ENCODE data around the gene GZMB. TPM values are rescaled to one million over a fixed set of nuclear protein-coding genes. Genes with fewer than 3 reads are reported as not detected.

Gene GZMB
- total RNA-seq, 1 experiment from 2014 or later = not detected

DNA sequence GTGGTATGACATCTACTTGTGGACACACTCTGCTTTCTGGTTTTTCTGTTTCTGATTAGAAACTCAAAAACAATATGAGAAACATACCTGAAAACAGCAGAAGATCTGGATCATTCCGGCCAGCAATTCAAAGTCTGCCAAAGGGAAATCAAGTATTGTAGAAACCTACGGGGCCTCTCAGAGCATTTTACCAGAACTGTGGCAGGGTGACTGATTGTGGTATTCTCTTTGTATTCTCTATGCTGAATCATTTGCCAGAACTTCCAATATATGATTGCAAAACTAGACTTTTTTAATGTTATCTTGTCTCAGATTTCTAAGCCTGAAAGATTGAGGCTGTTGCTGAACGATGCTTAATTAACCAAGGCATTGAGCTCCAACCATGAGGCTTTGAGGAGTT is 5.9 kb upstream of the GZMB start:
- Histone ChIP-seq H2AFZ (ENCODE audit: low read length) (no peak overlapping the region), H3K79me2 (ENCODE audit: low read length) (no peaks in the 10 kb centered on the region), H3K27ac (ENCODE audit: low read length) (no peak overlapping the region), H3K4me2 (ENCODE audit: low read depth, low read length, poor library complexity, severe bottlenecking) (no peak overlapping the region), H3K27me3 (ENCODE audit: low read length) (no peaks in the 10 kb centered on the region; the same call in 1 of the 2 replicates), H3K4me1 (ENCODE audit: low read length) (no peaks in the 10 kb centered on the region), H3K4me3 (ENCODE audit: low read length) (no peak overlapping the region), H3K36me3 (ENCODE audit: insufficient read depth, low read length) (no peaks in the 10 kb centered on the region), H3K9me3 (ENCODE audit: low read length) (no peaks in the 10 kb centered on the region), H4K20me1 (ENCODE audit: insufficient read depth, low read depth, low read length) (no peaks in the 10 kb centered on the region), H3K9me2 (replicated peaks; ENCODE audit: insufficient read depth, low read length) (no peaks in the 10 kb centered on the region), H3K9ac (ENCODE audit: low read length) (no peak overlapping the region)
- no peak for DNase-seq

DNA sequence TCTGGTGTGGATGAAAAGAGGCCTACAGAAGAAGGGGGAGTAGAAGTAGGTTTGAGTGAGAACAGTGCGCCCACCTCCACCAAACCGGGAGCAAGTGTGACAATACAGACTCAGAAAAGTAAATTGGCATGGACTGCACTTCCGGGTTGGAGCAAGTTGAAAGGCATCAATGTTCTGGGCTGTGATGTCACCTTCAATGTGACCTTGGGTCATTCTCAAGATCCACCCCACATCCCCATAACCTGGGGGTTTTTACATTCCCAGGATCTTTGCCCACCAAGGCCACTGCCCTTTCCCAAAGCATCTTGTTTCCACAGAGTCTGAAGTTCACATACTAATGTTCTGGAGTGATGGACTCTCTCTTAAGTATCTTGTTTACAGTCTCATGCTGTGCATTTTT is 5.3 kb upstream of the GZMB start:
- Histone ChIP-seq H3K4me3 (ENCODE audit: low read length) (no peak overlapping the region), H3K79me2 (ENCODE audit: low read length) (no peaks in the 10 kb centered on the region)

DNA sequence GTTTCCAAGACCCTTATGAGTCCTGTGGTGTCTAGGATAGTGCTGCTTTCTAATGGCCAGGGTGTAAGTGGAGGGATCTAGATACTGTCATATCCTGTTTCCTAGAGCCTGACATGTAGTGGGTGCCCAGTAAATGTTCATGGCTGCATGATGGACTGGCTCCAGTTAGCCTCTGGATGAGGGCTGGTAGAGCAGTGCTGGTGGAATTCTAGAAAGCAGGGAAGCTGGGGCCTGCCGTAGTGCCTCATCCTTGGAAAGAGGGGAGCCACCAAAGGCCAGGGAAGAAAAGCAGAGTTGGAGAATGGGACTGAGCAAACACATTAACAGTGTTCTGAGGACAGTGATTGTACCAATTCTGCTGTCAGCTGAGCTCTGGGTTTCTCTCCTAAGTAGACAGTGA is 637 bp downstream of the GZMB start:
- Histone ChIP-seq H3K4me3 (ENCODE audit: low read length) (no peak overlapping the region), H3K36me3 (ENCODE audit: insufficient read depth, low read length) (no peaks in the 10 kb centered on the region), H4K20me1 (ENCODE audit: insufficient read depth, low read depth, low read length) (no peaks in the 10 kb centered on the region), H3K79me2 (ENCODE audit: low read length) (no peaks in the 10 kb centered on the region), H3K4me1 (ENCODE audit: low read length) (no peaks in the 10 kb centered on the region), H3K9ac (ENCODE audit: low read length) (no peak overlapping the region), H3K27me3 (ENCODE audit: low read length) (no peaks in the 10 kb centered on the region; the same call in 1 of the 2 replicates), H3K4me2 (ENCODE audit: low read depth, low read length, poor library complexity, severe bottlenecking) (no peak overlapping the region), H3K27ac (ENCODE audit: low read length) (no peak overlapping the region), H3K9me2 (replicated peaks; ENCODE audit: insufficient read depth, low read length) (no peaks in the 10 kb centered on the region), H3K9me3 (ENCODE audit: low read length) (no peaks in the 10 kb centered on the region), H2AFZ (ENCODE audit: low read length) (no peak overlapping the region)
- DNase-seq = no peak

More for the DNA sequence above, 5.3 kb upstream of the GZMB start:
- H3K27me3 ChIP-seq (ENCODE audit: low read length) = no peaks in the 10 kb centered on the region; the same call in 1 of the 2 replicates
- no peak overlapping the region for H2AFZ ChIP-seq (ENCODE audit: low read length)
- no peaks in the 10 kb centered on the region for H3K9me3 ChIP-seq (ENCODE audit: low read length)
- DNase-seq = no peak
- no peaks in the 10 kb centered on the region for H3K36me3 ChIP-seq (ENCODE audit: insufficient read depth, low read length)
- no peaks in the 10 kb centered on the region for H4K20me1 ChIP-seq (ENCODE audit: insufficient read depth, low read depth, low read length)
- no peak overlapping the region for H3K9ac ChIP-seq (ENCODE audit: low read length)
- no peaks in the 10 kb centered on the region for H3K9me2 ChIP-seq (replicated peaks; ENCODE audit: insufficient read depth, low read length)
- H3K4me1 ChIP-seq (ENCODE audit: low read length) = no peaks in the 10 kb centered on the region
- no peak overlapping the region for H3K27ac ChIP-seq (ENCODE audit: low read length)
- H3K4me2 ChIP-seq (ENCODE audit: low read depth, low read length, poor library complexity, severe bottlenecking) = no peak overlapping the region

DNA sequence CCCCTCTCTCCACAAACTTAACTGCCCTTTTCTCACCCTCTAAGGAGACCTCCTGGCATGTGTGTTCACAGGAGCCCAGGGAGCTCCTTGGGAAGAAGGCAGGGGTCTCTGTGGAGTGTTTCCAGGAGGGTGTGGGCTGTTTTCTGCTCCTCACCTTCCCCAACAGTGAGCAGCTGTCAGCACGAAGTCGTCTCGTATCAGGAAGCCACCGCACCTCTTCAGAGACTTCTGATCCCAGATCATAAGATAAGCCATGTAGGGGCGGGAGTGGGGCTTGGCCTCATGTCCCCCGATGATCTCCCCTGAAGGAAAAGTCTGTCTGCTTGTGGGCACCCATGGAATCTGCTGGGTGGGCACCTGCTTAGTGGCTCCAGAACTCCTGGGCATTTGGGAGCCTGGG is 1.2 kb downstream of the GZMB start:
- Histone ChIP-seq H3K36me3 (ENCODE audit: insufficient read depth, low read length) (no peaks in the 10 kb centered on the region), H3K4me2 (ENCODE audit: low read depth, low read length, poor library complexity, severe bottlenecking) (no peak overlapping the region), H2AFZ (ENCODE audit: low read length) (no peak overlapping the region), H4K20me1 (ENCODE audit: insufficient read depth, low read depth, low read length) (no peaks in the 10 kb centered on the region), H3K27ac (ENCODE audit: low read length) (no peak overlapping the region), H3K9me3 (ENCODE audit: low read length) (no peaks in the 10 kb centered on the region), H3K4me1 (ENCODE audit: low read length) (no peaks in the 10 kb centered on the region), H3K4me3 (ENCODE audit: low read length) (no peak overlapping the region), H3K9me2 (replicated peaks; ENCODE audit: insufficient read depth, low read length) (no peaks in the 10 kb centered on the region), H3K79me2 (ENCODE audit: low read length) (no peaks in the 10 kb centered on the region), H3K27me3 (ENCODE audit: low read length) (no peaks in the 10 kb centered on the region), H3K9ac (ENCODE audit: low read length) (no peak overlapping the region)
- DNase-seq = no peak

DNA sequence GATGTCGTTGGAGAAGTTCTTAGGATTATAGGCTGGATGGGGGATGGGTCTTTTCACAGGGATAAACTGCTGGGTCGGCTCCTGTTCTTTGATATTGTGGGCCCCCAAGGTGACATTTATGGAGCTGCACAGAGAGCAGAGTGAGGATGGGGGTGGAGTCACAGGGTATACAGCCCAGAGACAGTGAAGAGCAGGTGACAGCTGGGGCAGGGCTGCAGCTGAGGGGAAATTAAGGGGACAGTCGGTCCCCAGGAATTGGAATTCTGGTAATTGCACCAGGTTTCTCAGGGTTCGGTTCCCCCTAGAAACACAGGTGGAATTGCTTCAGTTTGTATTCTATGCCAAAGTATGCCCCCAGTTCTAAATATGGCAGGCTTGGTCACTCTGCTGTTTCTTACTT is 1.7 kb downstream of the GZMB start:
- H3K79me2 ChIP-seq (ENCODE audit: low read length) = no peaks in the 10 kb centered on the region
- DNase-seq = no peak
- H3K27me3 ChIP-seq (ENCODE audit: low read length) = no peaks in the 10 kb centered on the region
- no peak overlapping the region for H3K4me3 ChIP-seq (ENCODE audit: low read length)
- no peaks in the 10 kb centered on the region for H3K9me2 ChIP-seq (replicated peaks; ENCODE audit: insufficient read depth, low read length)
- no peaks in the 10 kb centered on the region for H3K9me3 ChIP-seq (ENCODE audit: low read length)
- no peaks in the 10 kb centered on the region for H4K20me1 ChIP-seq (ENCODE audit: insufficient read depth, low read depth, low read length)
- H3K4me1 ChIP-seq (ENCODE audit: low read length) = no peaks in the 10 kb centered on the region
- H2AFZ ChIP-seq (ENCODE audit: low read length) = no peak overlapping the region
- H3K36me3 ChIP-seq (ENCODE audit: insufficient read depth, low read length) = no peaks in the 10 kb centered on the region
- no peak overlapping the region for H3K4me2 ChIP-seq (ENCODE audit: low read depth, low read length, poor library complexity, severe bottlenecking)
- H3K9ac ChIP-seq (ENCODE audit: low read length) = no peak overlapping the region
- no peak overlapping the region for H3K27ac ChIP-seq (ENCODE audit: low read length)

GRCh38 chr14:24631749-24632335 is 2.1 kb downstream of the GZMB start:
- no peaks in the 10 kb centered on the region for H3K9me3 ChIP-seq (ENCODE audit: low read length)
- no peaks in the 10 kb centered on the region for H3K4me1 ChIP-seq (ENCODE audit: low read length)
- H2AFZ ChIP-seq (ENCODE audit: low read length) = no peak overlapping the region
- H3K79me2 ChIP-seq (ENCODE audit: low read length) = no peaks in the 10 kb centered on the region
- H3K36me3 ChIP-seq (ENCODE audit: insufficient read depth, low read length) = no peaks in the 10 kb centered on the region
- H3K4me2 ChIP-seq (ENCODE audit: low read depth, low read length, poor library complexity, severe bottlenecking) = no peak overlapping the region
- no peak overlapping the region for H3K27ac ChIP-seq (ENCODE audit: low read length)
- H3K9ac ChIP-seq (ENCODE audit: low read length) = no peak overlapping the region
- H3K27me3 ChIP-seq (ENCODE audit: low read length) = no peaks in the 10 kb centered on the region
- DNase-seq = no peak
- H3K9me2 ChIP-seq (replicated peaks; ENCODE audit: insufficient read depth, low read length) = no peaks in the 10 kb centered on the region
- no peaks in the 10 kb centered on the region for H4K20me1 ChIP-seq (ENCODE audit: insufficient read depth, low read depth, low read length)
- no peak overlapping the region for H3K4me3 ChIP-seq (ENCODE audit: low read length)

GRCh38 chr14:24630872-24631477 is 3.0 kb downstream of the GZMB start:
- no peaks in the 10 kb centered on the region for H4K20me1 ChIP-seq (ENCODE audit: insufficient read depth, low read depth, low read length)
- no peak overlapping the region for H2AFZ ChIP-seq (ENCODE audit: low read length)
- H3K9me2 ChIP-seq (replicated peaks; ENCODE audit: insufficient read depth, low read length) = no peaks in the 10 kb centered on the region
- no peaks in the 10 kb centered on the region for H3K79me2 ChIP-seq (ENCODE audit: low read length)
- H3K4me2 ChIP-seq (ENCODE audit: low read depth, low read length, poor library complexity, severe bottlenecking) = no peak overlapping the region
- H3K27me3 ChIP-seq (ENCODE audit: low read length) = no peaks in the 10 kb centered on the region
- H3K27ac ChIP-seq (ENCODE audit: low read length) = no peak overlapping the region
- H3K4me1 ChIP-seq (ENCODE audit: low read length) = no peaks in the 10 kb centered on the region
- no peak overlapping the region for H3K4me3 ChIP-seq (ENCODE audit: low read length)
- no peaks in the 10 kb centered on the region for H3K36me3 ChIP-seq (ENCODE audit: insufficient read depth, low read length)
- no peak overlapping the region for H3K9ac ChIP-seq (ENCODE audit: low read length)
- DNase-seq = no peak
- no peaks in the 10 kb centered on the region for H3K9me3 ChIP-seq (ENCODE audit: low read length)

DNA sequence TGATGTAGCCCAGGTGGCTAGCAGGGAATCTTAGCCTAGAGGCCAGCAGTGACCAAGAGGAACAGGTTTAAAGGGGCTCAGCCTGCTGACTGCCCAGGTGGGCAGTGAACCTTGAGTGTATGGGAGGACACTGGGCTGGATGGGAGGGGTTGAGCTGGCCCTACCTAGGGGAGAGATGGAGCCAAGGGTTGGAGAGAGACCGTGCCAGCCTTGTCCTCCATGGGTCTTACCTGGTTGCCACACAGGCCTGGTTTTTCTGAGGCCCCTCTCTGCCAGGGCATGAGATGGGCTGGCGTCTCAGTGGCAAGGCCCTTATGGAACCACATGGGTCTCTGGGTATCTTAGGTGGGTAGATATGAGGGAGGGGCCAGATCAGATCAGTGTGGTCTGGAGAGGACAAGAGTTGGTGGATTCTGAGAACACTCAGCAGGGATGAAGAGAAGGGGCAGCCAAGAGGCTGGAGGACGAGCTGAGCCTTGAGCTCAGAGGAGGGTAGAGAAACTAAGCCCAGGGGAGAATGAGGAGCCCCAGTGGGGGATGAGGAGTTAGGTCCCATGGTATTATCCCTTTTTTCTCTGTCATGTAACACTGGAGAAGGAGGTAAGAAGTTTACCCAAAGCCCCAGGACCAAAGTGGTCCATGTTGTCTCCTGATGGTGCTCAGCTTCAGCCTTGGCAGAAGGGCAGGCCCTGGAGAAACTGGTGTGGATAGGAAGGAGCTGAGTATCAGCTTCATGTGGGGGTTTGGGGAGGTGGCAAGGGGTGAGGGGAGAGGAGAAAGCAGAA is 3.7 kb downstream of the GZMB start:
- no peaks in the 10 kb centered on the region for H3K4me1 ChIP-seq (ENCODE audit: low read length)
- no peak overlapping the region for H2AFZ ChIP-seq (ENCODE audit: low read length)
- no peak for DNase-seq
- no peak overlapping the region for H3K9ac ChIP-seq (ENCODE audit: low read length)
- no peaks in the 10 kb centered on the region for H3K36me3 ChIP-seq (ENCODE audit: insufficient read depth, low read length)
- no peaks in the 10 kb centered on the region for H3K9me2 ChIP-seq (replicated peaks; ENCODE audit: insufficient read depth, low read length)
- H3K27me3 ChIP-seq (ENCODE audit: low read length) = no peaks in the 10 kb centered on the region
- no peaks in the 10 kb centered on the region for H3K9me3 ChIP-seq (ENCODE audit: low read length)
- no peaks in the 10 kb centered on the region for H3K79me2 ChIP-seq (ENCODE audit: low read length)
- no peak overlapping the region for H3K4me3 ChIP-seq (ENCODE audit: low read length)
- no peak overlapping the region for H3K4me2 ChIP-seq (ENCODE audit: low read depth, low read length, poor library complexity, severe bottlenecking)
- H4K20me1 ChIP-seq (ENCODE audit: insufficient read depth, low read depth, low read length) = no peaks in the 10 kb centered on the region
- no peak overlapping the region for H3K27ac ChIP-seq (ENCODE audit: low read length)

Data from Karpas-422 (cell line).